Activated T-helper 1 cell treated with anti-CD3 and anti-CD28 coated beads, Interleukin-12 subunit alpha, Interleukin-12 subunit beta, Interleukin-2, Interleukin-4 antibody, amounts not matched to agents 30 ng/mL and 10 ng/mL and 1 ng/mL, durations not matched to agents 14 hours and 24 hours and 36 hours (primary cell): ENCODE measurements around the gene PLCXD3. TPM values are rescaled to one million over a fixed set of nuclear protein-coding genes. Genes with fewer than 3 reads are reported as not detected.

ENCODE experiments used
- DNase-seq: peaks from one replicate; pipeline ENCODE4 v3.0.0; 2021; ENCODE audit warnings: low spot score
- H3K27ac Mint-ChIP-seq: one replicate; pipeline ENCODE4 v1.8.0; 2021; ENCODE audit warnings: mild to moderate bottlenecking, mixed read lengths
- H3K27me3 Mint-ChIP-seq: one replicate; pipeline ENCODE4 v1.8.0; 2022; ENCODE audit warnings: mild to moderate bottlenecking, moderate library complexity, mixed read lengths; ENCODE audit not compliant: insufficient read depth
- H3K36me3 Mint-ChIP-seq: one replicate; pipeline ENCODE4 v1.8.0; 2021; ENCODE audit warnings: low read depth, mixed read lengths
- H3K4me1 Mint-ChIP-seq: one replicate; pipeline ENCODE4 v1.8.0; 2021; ENCODE audit warnings: low read depth, mixed read lengths
- H3K4me3 Mint-ChIP-seq: one replicate; pipeline ENCODE4 v1.8.0; 2021; ENCODE audit warnings: mild to moderate bottlenecking, moderate library complexity, mixed read lengths
- H3K9me3 Mint-ChIP-seq: one replicate; pipeline ENCODE4 v1.8.0; 2021; ENCODE audit warnings: mixed read lengths
- intact Hi-C: fragments of 100-400 bp; cut with micrococcal nuclease; formaldehyde crosslinking; loops from one replicate; pipeline ENCODE4 v1.15.1; 2024
- total RNA-seq: library from RNA; stranded (reverse); gene quantifications from 2 replicates; pipeline ENCODE4 v1.2.3, GENCODE V29; 2022

The PLCXD3 gene
- total RNA-seq, 1 donor from 2014 or later = not detected

GRCh38 chr5:41418220-41419031 lies 92.0 kb downstream of the PLCXD3 start:
- H3K9me3 Mint-ChIP-seq = no peaks in the 10 kb centered on the region
- H3K4me3 Mint-ChIP-seq = no peak overlapping the region
- no peak for DNase-seq
- intact Hi-C loops = no loop called here
- H3K27me3 Mint-ChIP-seq = no peaks in the 10 kb centered on the region
- no peaks in the 10 kb centered on the region for H3K36me3 Mint-ChIP-seq
- H3K27ac Mint-ChIP-seq = no peak overlapping the region
- H3K4me1 Mint-ChIP-seq = no peaks in the 10 kb centered on the region

- intact Hi-C loops = no loop called here
- Mint-ChIP-seq H3K4me1 (no peaks in the 10 kb centered on the region), H3K27ac (no peak overlapping the region), H3K4me3 (no peak overlapping the region), H3K27me3 (no peaks in the 10 kb centered on the region), H3K36me3 (no peaks in the 10 kb centered on the region), H3K9me3 (no peaks in the 10 kb centered on the region)
- DNase-seq = no peak
Measured at GRCh38 chr5:41416336-41416735, 94.1 kb downstream of the PLCXD3 start.

- Mint-ChIP-seq H3K27me3 (peaks cover under 1% of the 10 kb centered on the region), H3K4me3 (no peak overlapping the region)
Measured at GRCh38 chr5:41415242-41415641, 95.2 kb downstream of the PLCXD3 start.

GRCh38 chr5:41414598-41414997 lies 95.8 kb downstream of the PLCXD3 start:
- H3K27ac Mint-ChIP-seq = no peak overlapping the region
- DNase-seq = no peak
- no peaks in the 10 kb centered on the region for H3K4me1 Mint-ChIP-seq
- H3K36me3 Mint-ChIP-seq = no peaks in the 10 kb centered on the region
- intact Hi-C loops = no loop called here
- no peak overlapping the region for H3K4me3 Mint-ChIP-seq
- H3K9me3 Mint-ChIP-seq = no peaks in the 10 kb centered on the region
- H3K27me3 Mint-ChIP-seq = peaks cover 1% of the 10 kb centered on the region

More at GRCh38 chr5:41415242-41415641, 95.2 kb downstream of the PLCXD3 start:
- no peak for DNase-seq
- Mint-ChIP-seq H3K27ac (no peak overlapping the region), H3K36me3 (no peaks in the 10 kb centered on the region), H3K9me3 (no peaks in the 10 kb centered on the region), H3K4me1 (no peaks in the 10 kb centered on the region)
- intact Hi-C loops = no loop called here

DNA sequence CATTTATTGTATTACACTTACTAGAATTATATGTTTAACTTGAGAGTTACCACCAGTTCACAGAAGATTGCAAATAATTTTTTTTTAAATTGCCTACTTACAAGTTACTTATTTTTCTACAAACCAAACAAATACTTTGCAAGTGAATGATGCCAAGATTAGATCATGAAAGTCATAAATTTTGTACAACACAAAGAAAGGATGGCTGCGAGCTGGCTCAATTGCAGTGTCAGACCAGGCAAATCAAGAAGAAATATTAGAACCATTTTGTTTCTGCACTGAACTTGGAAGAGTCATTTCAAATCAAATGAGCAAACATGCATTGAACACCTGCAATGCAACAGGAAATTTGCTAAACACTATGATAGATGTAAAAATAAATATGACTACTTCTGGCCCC lies 97.3 kb downstream of the PLCXD3 start:
- Mint-ChIP-seq H3K36me3 (no peaks in the 10 kb centered on the region), H3K9me3 (no peaks in the 10 kb centered on the region), H3K4me1 (no peaks in the 10 kb centered on the region), H3K27ac (no peak overlapping the region), H3K4me3 (no peak overlapping the region), H3K27me3 (peaks cover 1% of the 10 kb centered on the region)
- no peak for DNase-seq
- intact Hi-C loops = no loop called here

DNA sequence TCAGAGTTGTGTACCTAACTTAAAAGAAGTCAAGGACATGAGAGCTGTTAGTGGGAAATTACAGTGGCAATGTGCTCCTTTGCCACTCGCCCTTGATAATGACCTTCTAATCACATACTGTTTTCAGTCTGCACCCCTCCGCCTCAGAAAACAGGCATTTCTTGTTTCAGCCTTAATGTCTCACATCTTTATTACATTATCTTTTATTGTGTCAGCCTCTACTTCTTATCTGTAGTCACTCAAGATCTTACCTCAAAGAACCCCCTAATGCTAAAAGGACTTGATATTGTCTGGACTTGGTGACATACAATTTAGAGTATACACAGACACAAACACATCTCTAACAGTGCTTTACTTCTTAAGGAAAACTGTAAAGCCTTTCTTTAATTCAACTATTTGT lies 97.9 kb downstream of the PLCXD3 start:
- Mint-ChIP-seq H3K4me3 (no peak overlapping the region), H3K9me3 (no peaks in the 10 kb centered on the region), H3K4me1 (no peaks in the 10 kb centered on the region), H3K27me3 (peaks cover 1% of the 10 kb centered on the region), H3K27ac (no peak overlapping the region), H3K36me3 (no peaks in the 10 kb centered on the region)
- intact Hi-C loops = no loop called here
- no peak for DNase-seq

DNA sequence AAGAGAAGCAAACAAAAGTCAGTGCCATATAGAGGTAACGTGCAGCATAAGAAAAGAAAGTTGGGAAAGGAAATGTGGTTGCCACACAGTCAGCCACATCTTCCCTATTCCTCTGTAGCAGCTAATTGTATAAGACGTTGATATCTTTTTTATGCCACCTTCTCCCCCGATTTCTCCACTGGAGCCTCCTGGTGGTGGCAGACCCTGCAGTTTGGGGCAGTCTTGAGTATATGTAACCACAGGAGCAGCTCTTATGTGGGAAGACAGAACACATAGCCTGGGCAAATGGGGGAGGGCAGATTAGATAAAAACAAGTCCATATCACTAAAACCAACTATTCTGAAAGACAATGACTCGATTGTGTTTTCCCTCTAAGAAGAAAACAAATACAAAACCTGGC lies 99.7 kb downstream of the PLCXD3 start:
- H3K27ac Mint-ChIP-seq = no peak overlapping the region
- no peaks in the 10 kb centered on the region for H3K9me3 Mint-ChIP-seq
- no peaks in the 10 kb centered on the region for H3K4me1 Mint-ChIP-seq
- H3K4me3 Mint-ChIP-seq = no peak overlapping the region
- H3K27me3 Mint-ChIP-seq = peaks cover 1% of the 10 kb centered on the region
- DNase-seq = no peak
- H3K36me3 Mint-ChIP-seq = no peaks in the 10 kb centered on the region
- intact Hi-C loops = no loop called here

DNA sequence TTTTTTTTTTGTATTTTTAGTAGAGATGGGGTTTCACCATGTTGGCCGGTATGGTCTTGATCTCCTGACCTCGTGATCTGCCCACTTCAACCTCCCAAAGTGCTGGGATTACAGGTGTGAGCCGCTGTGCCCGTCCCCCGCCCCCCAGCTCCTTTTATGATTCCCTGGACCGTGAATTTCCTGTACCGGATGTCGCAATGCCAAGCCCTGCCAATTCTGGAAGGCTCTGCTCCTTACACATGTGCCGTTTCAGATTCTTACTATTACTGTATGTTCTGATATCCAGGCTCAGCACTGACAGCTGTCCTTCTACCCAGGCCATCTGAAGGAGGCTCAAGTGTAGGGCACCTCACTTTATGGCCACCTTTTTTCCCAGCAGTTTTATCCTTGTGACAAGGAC lies 100.1 kb downstream of the PLCXD3 start:
- no peak overlapping the region for H3K4me3 Mint-ChIP-seq
- no peak overlapping the region for H3K27ac Mint-ChIP-seq
- H3K9me3 Mint-ChIP-seq = no peaks in the 10 kb centered on the region
- no peaks in the 10 kb centered on the region for H3K36me3 Mint-ChIP-seq
- H3K4me1 Mint-ChIP-seq = no peaks in the 10 kb centered on the region
- peaks cover 1% of the 10 kb centered on the region for H3K27me3 Mint-ChIP-seq
- intact Hi-C loops = no loop called here
- no peak for DNase-seq

DNA sequence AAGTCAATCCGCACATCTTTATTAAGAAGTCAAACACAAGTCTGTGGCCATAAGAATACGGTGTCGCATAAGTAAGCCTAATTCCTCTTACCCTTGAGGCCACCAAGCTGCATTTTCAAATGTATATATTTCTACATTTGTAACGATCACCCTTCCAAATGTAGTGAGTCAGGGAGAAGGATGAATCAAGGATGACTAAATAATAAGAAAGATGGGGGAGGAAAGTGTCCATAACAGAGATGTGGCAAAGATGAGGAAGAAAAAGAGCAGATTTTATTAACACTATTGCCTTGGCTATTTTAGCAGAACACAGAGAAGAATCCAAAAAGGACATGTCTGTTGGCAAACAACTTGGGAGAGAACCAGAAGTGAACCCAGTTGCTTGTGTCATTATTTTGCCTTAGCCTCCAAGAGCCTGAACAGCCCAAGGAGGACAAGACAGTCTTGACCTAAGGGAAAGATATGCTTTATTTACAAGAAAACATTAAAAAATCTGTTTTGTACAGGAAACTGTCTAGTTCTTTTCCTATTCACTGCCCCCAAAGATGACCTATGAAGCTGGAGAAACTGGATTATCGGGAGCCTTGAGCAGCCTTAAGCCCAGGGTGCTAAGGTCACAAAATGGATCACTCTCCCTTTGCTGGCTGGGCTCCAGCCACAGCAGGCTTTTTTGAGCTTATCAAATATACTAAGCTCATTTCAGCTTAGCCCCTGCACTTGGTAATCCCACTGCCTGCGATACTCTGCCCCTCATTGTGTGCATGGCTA lies 101.5 kb downstream of the PLCXD3 start:
- intact Hi-C loops = no loop called here
- no peaks in the 10 kb centered on the region for H3K4me1 Mint-ChIP-seq
- no peak overlapping the region for H3K4me3 Mint-ChIP-seq
- no peak overlapping the region for H3K27ac Mint-ChIP-seq
- no peaks in the 10 kb centered on the region for H3K36me3 Mint-ChIP-seq
- H3K27me3 Mint-ChIP-seq = peaks cover 1% of the 10 kb centered on the region
- no peak for DNase-seq
- no peaks in the 10 kb centered on the region for H3K9me3 Mint-ChIP-seq

DNA sequence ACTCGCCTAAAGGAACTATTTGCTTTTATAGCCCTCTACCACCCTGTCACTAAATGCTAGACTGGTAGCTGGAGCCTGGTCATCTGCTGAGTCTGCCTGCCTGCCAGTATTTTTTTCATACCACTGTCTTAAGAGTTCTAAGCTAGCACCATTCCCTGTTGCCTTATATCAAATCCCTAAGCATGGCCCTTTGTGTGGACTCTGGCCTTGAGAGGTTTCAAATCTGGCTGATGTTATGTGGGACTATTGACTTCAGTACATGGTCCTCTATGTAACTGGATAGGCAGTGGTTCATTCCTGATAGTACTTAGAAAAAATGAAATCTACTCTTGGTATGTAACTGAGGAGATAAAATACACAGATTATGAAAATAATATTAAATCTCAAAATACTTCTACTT lies 103.5 kb downstream of the PLCXD3 start:
- intact Hi-C loops = no loop called here

DNA sequence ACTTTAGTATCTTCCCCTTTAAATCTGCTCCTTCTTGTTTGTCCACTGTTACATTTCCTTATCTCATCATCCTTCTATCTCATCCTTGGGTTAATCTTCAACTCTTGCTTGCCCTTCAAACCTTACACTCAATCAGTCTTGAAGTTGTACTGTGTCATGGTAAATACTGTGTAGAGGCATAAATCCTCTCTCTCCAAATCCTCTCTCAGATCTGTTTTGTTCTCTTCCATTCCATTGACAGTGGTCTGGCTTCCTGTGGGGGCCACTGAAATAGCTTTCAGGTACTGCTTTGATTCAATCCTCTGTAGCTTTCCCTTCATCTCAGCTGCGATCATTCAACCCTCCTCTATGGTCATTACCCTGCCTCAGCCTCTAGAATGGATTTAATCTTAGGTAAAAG lies 104.0 kb downstream of the PLCXD3 start:
- no peak for DNase-seq
- no peak overlapping the region for H3K27ac Mint-ChIP-seq
- H3K36me3 Mint-ChIP-seq = no peaks in the 10 kb centered on the region
- H3K4me3 Mint-ChIP-seq = no peak overlapping the region
- no peaks in the 10 kb centered on the region for H3K4me1 Mint-ChIP-seq
- H3K27me3 Mint-ChIP-seq = peaks cover 1% of the 10 kb centered on the region
- intact Hi-C loops = no loop called here
- H3K9me3 Mint-ChIP-seq = no peaks in the 10 kb centered on the region

More for the DNA sequence above, 103.5 kb downstream of the PLCXD3 start:
- Mint-ChIP-seq H3K27me3 (peaks cover 1% of the 10 kb centered on the region), H3K27ac (no peak overlapping the region), H3K4me1 (no peaks in the 10 kb centered on the region), H3K9me3 (no peaks in the 10 kb centered on the region), H3K36me3 (no peaks in the 10 kb centered on the region), H3K4me3 (no peak overlapping the region)
- no peak for DNase-seq

- no peak overlapping the region for H3K4me3 Mint-ChIP-seq
- DNase-seq = no peak
- no peaks in the 10 kb centered on the region for H3K36me3 Mint-ChIP-seq
- H3K27ac Mint-ChIP-seq = no peak overlapping the region
- H3K27me3 Mint-ChIP-seq = no peaks in the 10 kb centered on the region
- intact Hi-C loops = no loop called here
- no peaks in the 10 kb centered on the region for H3K9me3 Mint-ChIP-seq
- H3K4me1 Mint-ChIP-seq = no peaks in the 10 kb centered on the region
Measured at GRCh38 chr5:41404757-41405156, 105.6 kb downstream of the PLCXD3 start.

- no peaks in the 10 kb centered on the region for H3K27me3 Mint-ChIP-seq
- no peaks in the 10 kb centered on the region for H3K36me3 Mint-ChIP-seq
- no peak overlapping the region for H3K27ac Mint-ChIP-seq
- intact Hi-C loops = no loop called here
- no peak overlapping the region for H3K4me3 Mint-ChIP-seq
- DNase-seq = no peak
- peaks cover 2% of the 10 kb centered on the region for H3K9me3 Mint-ChIP-seq
- H3K4me1 Mint-ChIP-seq = no peaks in the 10 kb centered on the region
Measured at GRCh38 chr5:41403846-41404245, 106.6 kb downstream of the PLCXD3 start.
